GM10266 (cell line): Measurements from ENCODE around the gene AGL.
"Not testable (repeated sequence)": the region's sequence is repeated elsewhere in the genome, so short reads cannot be mapped to it uniquely, and the experiment has no call there.

Experiments
- DNase-seq: peaks from one replicate; pipeline ENCODE4 v3.0.0; 2012; ENCODE audit errors: extremely low spot score
- CTCF ChIP-seq: IDR thresholded peaks from 2 replicates; pipeline ENCODE4 v1.5.1; 2012; ENCODE audit warnings: mild to moderate bottlenecking, low read depth; ENCODE audit not compliant: control insufficient read depth, insufficient read depth; ENCODE audit errors: missing control alignments

AGL gene

GRCh38 chr1:99843760-99844159 lies 6.4 kb upstream of the AGL start:
- TF ChIP-seq CTCF, result no peak
- DNase-seq, result no peak

- DNase-seq, result not testable (repeated sequence)
Measured at GRCh38 chr1:99845201-99845600, 5.0 kb upstream of the AGL start.

- TF ChIP-seq CTCF, result no peak
- no peak for DNase-seq
Measured at GRCh38 chr1:99849413-99849743, 783 bp upstream of the AGL start.

- no peak for TF ChIP-seq CTCF
- DNase-seq, result no peak
Measured at GRCh38 chr1:99850459-99851291, 514 bp downstream of the AGL start.

GRCh38 chr1:99851850-99852454 lies 1.8 kb downstream of the AGL start:
- no peak for DNase-seq
- TF ChIP-seq CTCF, result no peak

- no peak for TF ChIP-seq CTCF
- DNase-seq, result no peak
Measured at GRCh38 chr1:99852648-99853047, 2.5 kb downstream of the AGL start.

GRCh38 chr1:99855914-99856450 lies 5.8 kb downstream of the AGL start:
- no peak for DNase-seq

GRCh38 chr1:99857041-99857440 lies 6.9 kb downstream of the AGL start:
- not testable (repeated sequence) for DNase-seq

More at GRCh38 chr1:99855914-99856450, 5.8 kb downstream of the AGL start:
- TF ChIP-seq CTCF, result no peak
